Dermis blood vessel endothelial cell (primary cell): ENCODE results near the gene CFAP299. TPM values are rescaled to one million over a fixed set of nuclear protein-coding genes. Genes with fewer than 3 reads are reported as not detected.

Source experiments
- DNase-seq: peaks from one replicate; pipeline ENCODE4 v3.0.0; 2010
- total RNA-seq: library from RNA; depleted of rRNA; stranded (reverse); fragments of >200 nt; gene quantifications from 2 replicates; pipeline ENCODE4 v1.2.3, GENCODE V29; 2014

The CFAP299 gene
- total RNA-seq, 1 donor from 2014 or later, result 0.34 TPM

GRCh38 chr4:80529026-80529425 is 193.5 kb downstream of the CFAP299 start:
- no peak for DNase-seq

DNA sequence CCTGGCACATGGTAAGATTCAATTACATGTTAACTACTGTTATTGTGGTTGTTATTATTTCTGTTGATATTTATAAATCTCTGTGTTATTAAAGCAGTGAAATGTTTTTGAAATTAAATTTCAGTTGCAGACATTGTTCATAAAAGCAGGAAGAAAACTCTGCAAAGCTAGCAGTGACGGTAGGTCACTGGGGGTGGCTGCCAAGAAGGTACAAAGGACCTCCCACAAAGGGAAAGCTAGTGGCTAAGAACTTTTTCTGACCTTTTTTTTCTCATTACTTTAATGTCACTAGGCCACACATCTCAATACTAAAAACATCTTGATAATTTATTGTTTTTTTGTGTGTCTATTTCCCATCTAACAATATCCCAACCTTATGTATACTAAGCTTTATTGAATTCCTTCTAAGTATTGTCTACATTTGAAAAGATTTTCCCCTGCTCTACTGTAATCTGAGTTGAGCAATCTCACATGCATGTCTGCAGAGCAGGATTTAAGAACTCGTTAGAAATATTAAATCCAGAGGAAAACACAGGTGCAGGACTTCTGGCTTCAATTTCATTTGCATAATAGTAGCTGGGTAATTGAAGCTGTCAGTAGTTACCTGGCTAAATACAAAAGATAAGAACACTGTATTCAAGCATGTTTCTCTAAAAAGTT is 197.3 kb downstream of the CFAP299 start:
- DNase-seq, result no peak

DNA sequence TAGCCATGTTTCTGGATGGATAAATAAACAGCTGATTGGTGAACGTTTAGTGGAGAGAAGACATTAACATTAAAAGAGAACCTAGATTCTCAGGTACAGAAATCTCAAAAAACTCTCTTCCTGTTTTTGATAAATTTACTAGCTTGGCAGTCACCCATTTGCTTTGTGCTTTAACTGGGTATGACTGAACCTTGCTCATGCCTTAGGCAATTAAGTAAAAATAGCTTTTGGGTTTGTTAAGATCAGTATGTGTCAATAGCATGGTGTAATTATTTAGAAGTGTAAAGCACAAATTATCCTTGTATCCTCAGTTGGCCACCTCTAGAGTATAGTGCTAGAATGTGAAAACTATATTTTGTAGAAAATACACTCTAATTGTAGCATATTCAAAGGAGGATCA is 200.0 kb downstream of the CFAP299 start:
- no peak for DNase-seq

DNA sequence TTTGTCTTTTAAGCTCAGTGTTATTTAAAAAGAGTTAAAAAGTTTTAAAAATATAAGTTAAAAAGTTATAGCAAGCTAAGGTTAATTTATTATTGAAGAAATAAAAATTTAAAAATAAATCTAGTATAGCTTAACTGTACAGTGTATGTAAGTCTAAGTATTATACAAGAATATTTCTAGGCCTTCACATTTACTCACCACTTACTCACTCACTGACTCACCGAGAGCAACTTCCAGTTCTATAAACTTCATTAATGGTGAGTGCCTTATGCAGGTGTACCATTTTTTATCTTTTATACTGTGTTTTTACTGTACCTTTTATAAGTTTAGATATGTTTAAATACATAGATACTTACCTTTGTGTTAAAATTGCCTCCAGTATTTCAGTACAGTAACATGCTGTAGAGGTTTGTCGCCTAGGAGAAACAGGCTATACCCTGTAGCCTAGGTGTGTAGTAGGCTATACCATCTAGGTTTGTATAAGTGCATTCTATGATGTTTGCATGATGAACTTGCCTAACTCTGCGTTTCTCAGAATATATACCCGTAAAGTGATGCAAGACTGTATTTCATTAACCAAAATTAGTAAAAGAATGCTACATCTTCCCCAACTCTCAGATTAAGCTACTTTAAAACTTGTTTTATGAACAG is 202.9 kb downstream of the CFAP299 start:
- DNase-seq, result no peak

DNA sequence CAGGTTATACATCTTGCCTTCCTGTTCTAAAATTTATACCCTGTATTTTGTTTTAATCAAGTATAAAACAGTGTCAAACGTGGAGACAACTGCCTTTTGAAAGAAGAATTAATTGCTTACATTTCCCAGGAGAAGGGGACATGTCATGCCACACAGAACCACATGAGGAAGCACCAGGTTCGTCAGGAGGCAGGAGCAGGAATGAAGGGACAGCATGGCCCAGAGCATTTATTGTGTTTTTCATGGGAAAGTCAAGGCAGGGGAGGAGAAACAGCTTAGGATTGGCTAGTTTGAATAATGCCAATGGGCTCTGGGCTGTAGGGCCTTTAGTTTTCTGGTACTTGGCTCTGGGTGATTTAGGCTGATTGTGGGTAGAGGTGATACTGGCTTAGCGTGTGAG is 203.7 kb downstream of the CFAP299 start:
- no peak for DNase-seq

DNA sequence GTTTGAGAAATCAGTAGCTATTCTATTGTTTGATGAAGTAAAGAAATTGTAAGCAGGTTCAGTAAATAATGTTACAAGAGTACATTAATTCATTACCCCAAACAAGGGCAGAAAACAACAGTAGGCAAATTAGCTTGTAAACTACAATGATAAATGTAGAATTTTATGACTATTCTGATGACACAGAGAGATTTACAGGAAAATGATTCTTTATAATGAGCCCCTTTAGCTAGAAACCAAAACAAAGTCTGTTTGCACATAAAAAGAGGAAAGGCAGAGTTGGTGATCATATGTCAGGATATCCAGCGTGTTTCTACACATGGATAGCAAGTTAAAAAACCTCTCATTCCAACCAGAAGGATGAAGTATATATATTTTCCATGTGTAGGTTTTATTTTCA is 204.8 kb downstream of the CFAP299 start:
- no peak for DNase-seq

- no peak for DNase-seq
Observed at GRCh38 chr4:80540785-80541469, 205.4 kb downstream of the CFAP299 start.

DNA sequence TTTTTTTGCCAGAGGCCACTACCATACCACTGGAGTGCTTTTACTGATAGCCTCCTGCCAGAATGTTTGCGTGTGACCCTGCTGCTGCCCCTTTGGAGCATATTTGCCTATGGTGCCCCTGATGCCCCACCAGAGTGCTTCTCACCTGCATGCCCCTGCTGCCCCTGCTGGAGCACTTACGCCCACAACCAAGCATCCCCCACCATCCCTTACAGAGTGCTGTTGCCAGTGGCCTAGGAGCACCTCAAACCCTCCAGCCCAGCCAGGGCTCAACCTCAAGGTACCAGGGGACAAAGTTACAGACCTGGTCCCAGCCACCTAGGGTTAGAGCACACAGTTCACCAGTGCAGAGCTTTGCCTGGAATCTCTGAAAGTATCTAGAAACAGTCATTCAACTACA is 207.2 kb downstream of the CFAP299 start:
- no peak for DNase-seq

- no peak for DNase-seq
Observed at GRCh38 chr4:80560337-80560736, 224.8 kb downstream of the CFAP299 start.

DNA sequence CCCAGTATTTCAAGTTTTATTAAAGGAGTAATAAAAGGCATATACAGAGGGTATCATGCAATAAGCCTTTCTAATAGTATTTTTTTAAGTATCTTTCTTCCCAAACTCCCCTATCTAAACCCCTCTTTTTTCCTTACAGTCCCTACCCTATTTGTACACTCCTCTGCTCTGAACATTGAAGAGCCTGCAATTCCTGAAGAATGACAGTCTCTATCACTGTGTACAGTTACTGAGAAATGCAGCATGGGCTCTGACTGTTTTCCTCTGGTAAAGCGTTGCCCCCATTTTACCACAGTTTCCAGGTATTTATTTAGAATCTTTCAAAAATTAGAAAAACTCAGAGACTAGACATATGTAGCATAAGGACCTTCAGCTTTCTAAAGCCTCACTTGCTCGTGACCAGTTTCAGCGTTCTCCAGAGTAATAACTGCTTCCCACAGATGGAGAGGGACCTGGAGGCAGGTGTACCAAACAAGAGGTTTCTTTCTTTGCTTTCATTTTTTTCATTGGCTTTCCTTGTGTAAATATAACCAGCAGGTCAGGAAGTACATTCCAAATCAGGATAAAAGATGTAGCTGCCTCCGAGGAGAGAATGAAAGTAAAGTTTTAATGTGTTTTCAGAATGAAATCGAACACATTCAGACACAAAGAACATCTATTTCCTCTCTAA is 230.8 kb downstream of the CFAP299 start:
- no peak for DNase-seq

GRCh38 chr4:80568891-80569290 is 233.4 kb downstream of the CFAP299 start:
- DNase-seq, result no peak

DNA sequence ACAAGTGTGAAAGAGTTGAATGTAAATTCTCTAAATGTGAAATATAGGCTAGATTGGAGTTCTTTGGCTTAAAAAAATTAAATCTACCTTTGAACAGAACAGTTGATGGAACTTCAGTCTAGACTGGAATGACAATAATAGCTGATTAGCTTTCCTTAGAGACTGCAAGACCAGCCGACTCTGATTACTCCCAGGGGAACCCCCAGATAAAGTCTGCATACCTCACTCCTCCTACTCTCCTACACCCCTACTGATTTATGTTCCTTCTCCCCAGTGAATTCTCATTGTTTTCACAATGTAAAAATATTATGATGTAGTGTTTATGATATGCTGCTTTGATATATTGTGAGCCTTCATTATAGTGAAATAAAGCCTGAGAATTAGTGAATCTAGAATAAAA is 241.3 kb downstream of the CFAP299 start:
- DNase-seq, result no peak

GRCh38 chr4:80578001-80578400 is 242.5 kb downstream of the CFAP299 start:
- DNase-seq, result no peak

DNA sequence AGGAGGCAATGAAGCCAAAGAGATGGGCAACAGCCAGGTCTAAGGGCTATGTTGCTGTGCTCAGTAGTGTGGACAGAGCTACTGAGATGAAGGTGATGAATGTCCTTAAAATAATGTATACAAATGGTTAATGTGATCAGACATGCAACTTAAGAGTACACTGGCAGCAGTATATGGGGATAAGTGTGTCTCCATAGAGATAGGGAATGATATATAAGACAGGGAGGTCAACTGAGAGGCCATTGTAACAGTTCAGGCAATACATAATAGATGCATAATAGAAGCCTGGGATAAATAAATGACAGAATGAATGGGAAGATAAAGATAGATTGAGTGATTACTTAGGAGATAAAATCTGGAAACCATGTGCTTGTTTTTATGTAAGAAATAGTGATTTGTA is 250.0 kb downstream of the CFAP299 start:
- DNase-seq, result no peak

DNA sequence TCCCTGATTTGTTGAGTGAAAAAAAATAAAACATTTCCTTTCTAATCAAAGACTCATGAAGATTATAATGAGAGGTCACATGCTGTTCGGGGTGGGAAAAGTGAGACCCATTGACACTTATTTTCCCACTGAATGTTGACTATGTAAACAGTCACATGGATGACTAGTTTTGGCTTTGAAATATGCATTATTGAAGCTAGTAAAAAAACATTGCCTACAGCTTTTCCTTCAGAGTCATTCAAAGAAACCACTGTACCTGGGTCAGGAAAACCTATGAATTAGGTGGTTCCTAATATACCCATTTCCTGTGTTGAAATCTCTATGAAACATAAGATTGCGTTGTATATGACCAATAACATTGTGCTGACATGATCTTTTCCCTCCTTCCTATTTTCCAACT is 251.2 kb downstream of the CFAP299 start:
- DNase-seq, result no peak

- DNase-seq, result no peak
Observed at GRCh38 chr4:80587871-80588385, 252.4 kb downstream of the CFAP299 start.

DNA sequence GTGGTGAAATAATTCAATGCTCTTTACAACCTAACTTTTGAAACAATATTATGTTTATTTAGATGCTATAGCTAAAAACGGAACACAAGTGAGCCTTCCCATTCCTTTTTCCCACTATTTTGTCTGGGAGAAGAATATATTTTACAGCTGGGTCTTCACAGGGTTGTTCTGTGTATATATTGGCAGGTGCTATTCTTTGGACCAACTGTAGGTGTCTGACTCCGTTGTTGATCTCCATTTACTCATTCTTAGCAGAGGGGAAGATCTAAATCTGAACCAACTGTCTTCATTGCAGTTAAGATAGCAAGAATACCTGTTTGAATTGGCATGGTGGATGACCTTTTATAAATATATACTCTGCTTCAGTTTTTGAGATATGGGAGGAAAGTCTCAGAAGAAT is 257.4 kb downstream of the CFAP299 start:
- no peak for DNase-seq

DNA sequence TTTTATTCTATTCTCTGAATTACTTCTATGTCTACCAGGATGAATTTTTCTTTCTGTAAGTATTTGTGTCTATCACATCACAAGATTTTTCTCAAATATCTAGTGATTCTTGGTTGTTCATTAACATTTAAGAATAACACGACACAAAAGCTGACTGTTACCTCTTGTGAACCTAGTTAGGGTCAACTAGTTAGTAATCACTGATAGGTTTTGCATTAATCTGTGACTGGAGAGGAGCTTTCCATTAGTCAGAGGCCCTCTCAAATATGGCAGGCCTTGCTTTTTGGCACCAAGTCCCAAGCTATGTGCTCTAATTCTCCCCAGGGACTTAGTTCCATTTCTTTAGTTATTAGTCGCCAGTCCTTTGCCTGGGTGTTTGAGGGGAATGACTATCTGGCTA is 259.2 kb downstream of the CFAP299 start:
- DNase-seq, result no peak

DNA sequence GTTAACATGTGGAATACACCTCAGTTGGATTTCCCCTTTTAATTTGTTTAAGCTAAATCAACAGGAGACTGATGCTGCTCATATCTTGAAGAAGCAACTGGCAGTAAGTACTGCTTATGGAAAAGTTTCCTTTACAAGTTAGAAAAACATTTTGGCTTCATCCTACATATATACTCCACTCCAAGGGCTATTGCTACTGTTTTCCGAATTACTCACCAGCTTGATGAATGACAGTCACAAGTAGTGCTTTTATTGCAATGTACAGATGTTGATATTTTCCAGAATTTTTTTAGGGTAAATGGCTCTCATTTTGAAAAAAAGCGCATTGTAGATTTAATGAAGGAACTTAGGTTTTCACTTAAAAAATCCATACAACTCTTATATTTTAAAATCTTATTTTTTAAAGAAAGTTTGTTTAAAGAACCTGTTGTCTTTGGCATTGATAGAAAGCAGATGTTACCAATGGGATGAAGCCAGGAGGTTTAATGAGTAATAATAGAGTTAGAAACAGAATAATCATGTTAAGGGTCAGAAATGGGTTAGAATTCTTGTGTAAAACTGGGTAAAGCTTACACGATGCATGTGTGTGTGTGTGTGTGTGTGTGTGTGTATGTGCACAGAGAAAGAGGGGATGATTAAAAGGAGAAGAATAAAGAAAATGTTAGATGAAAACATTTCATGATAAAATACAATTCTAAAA is 272.9 kb downstream of the CFAP299 start:
- DNase-seq, result no peak

DNA sequence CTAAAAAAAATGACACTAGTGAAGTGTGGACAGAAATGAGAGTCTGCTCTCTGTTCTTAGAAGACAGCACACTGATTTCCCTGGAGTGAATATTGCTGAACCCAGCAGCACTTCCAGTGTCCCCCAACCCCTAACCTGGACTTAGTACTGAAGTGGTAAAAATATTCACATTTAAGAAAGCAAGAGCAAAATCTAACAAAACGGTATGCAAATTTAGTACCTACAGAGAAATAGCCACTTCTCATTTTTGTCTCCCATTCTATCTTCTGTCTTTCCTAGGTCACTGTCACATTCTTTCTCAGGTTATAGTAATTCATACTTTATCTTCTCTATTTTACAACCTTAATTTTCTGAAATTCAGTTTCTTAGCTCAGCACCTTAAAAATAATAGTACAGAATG is 274.7 kb downstream of the CFAP299 start:
- DNase-seq, result no peak

- DNase-seq, result no peak
Observed at GRCh38 chr4:80610845-80611677, 275.5 kb downstream of the CFAP299 start.

GRCh38 chr4:80611678-80611979 is 276.1 kb downstream of the CFAP299 start:
- DNase-seq, result no peak
